SH-SY5Y (cell line): Measurements from ENCODE around the gene BPIFB1.

ENCODE experiments used
- GATA2 ChIP-seq: IDR thresholded peaks from 2 replicates; pipeline ENCODE4 v1.6.1; 2011; ENCODE audit warnings: mild to moderate bottlenecking, low read depth, low read length
- GATA3 ChIP-seq: IDR thresholded peaks from 2 replicates; pipeline ENCODE4 v1.6.1; 2011; ENCODE audit warnings: low read depth, mild to moderate bottlenecking, low read length, moderate library complexity

GRCh38 chr20:33246077-33246476, 36.9 kb upstream of the BPIFB1 start:
- TF ChIP-seq GATA3 (no peak), GATA2 (no peak)
